K562 (cell line): ENCODE data around the gene GGT6. TPM values are rescaled to one million over a fixed set of nuclear protein-coding genes. Genes with fewer than 3 reads are reported as not detected.

Source experiments
- C11orf30 ChIP-seq: fragments of 450-650 bp; IDR thresholded peaks from 2 replicates; pipeline ENCODE4 v1.6.1; 2016; ENCODE audit warnings: low read depth, mild to moderate bottlenecking
- FOXK2 ChIP-seq, 2 experiments: fragments of 450-650 bp; IDR thresholded peaks in 1 of 2; conservative IDR thresholded peaks in 1 of 2; 2 replicates each; pipeline ENCODE4 v1.6.1; 2016; ENCODE audit warnings: low read depth in 2 of 2, mild to moderate bottlenecking in 1 of 2
- GABPB2 ChIP-seq: fragments of 250-450 bp; sonication (Bioruptor Pico); conservative IDR thresholded peaks from 2 replicates; pipeline ENCODE4 v1.5.1; 2021; ENCODE audit warnings: mild to moderate bottlenecking
- HIVEP1 ChIP-seq: fragments of 250-450 bp; sonication (Bioruptor Pico); IDR thresholded peaks from 2 replicates; pipeline ENCODE4 v1.4.0; 2020; ENCODE audit warnings: mild to moderate bottlenecking
- HNRNPLL ChIP-seq: fragments of 200-400 bp; formaldehyde crosslinking; IDR thresholded peaks from 2 replicates; pipeline ENCODE4 v1.6.1; 2017; ENCODE audit warnings: low read length, low read depth, mild to moderate bottlenecking; ENCODE audit not compliant: poor library complexity, severe bottlenecking
- IRF1 ChIP-seq: sonication (generic); formaldehyde crosslinking; IDR thresholded peaks from 2 replicates; pipeline ENCODE4 v1.8.0; 2022; ENCODE audit warnings: missing genetic modification reagents, mild to moderate bottlenecking, borderline replicate concordance
- KDM1A ChIP-seq, 2 experiments: fragments of 450-650 bp; IDR thresholded peaks; 2 replicates each; pipeline ENCODE4 v1.6.1; 2016; ENCODE audit warnings: mild to moderate bottlenecking in 2 of 2
- MAX ChIP-seq: sonication (generic); formaldehyde crosslinking; IDR thresholded peaks from 2 replicates; pipeline ENCODE4 v1.9.0; 2022; ENCODE audit warnings: mild to moderate bottlenecking, missing genetic modification reagents
- MGA ChIP-seq: fragments of 450-650 bp; IDR thresholded peaks from 2 replicates; pipeline ENCODE4 v1.6.1; 2016; ENCODE audit warnings: mild to moderate bottlenecking, moderate library complexity
- MYNN ChIP-seq, 2 experiments: sonication (generic); formaldehyde crosslinking in 1 of 2; IDR thresholded peaks; 2 replicates each; pipeline versions ENCODE4 v1.5.0 to v1.6.1; 2016 to 2020; ENCODE audit warnings: antibody characterized with exemption in 1 of 2, missing genetic modification reagents in 1 of 2
- ZBTB5 ChIP-seq: fragments of 450-650 bp; IDR thresholded peaks from 2 replicates; pipeline ENCODE4 v1.6.1; 2017; ENCODE audit warnings: antibody characterized with exemption
- ZNF324 ChIP-seq: fragments of 250-450 bp; sonication (Bioruptor Pico); IDR thresholded peaks from 2 replicates; pipeline ENCODE4 v1.4.0; 2020; ENCODE audit warnings: mild to moderate bottlenecking
- polyA plus RNA-seq, 8 experiments: library from polyadenylated mRNA; depleted of rRNA in 4 of 8; stranded (reverse) in 5 of 8; unstranded in 3 of 8; fragments of >200 nt; fragmentation: Nextera tagmentation in 2 of 8; fragmentation: Illumina TruSeq in 1 of 8; extraction: Ambion mirVana in 2 of 8; extraction: Trizol in 1 of 8; gene quantifications; 2 replicates each; pipeline versions ENCODE4 v1.2.1 to v1.2.3, GENCODE V29; 2011 to 2014; ENCODE audit warnings: inconsistent platforms in 1 of 8, missing spikeins in 1 of 8
- total RNA-seq, 7 experiments: library from RNA; depleted of rRNA in 6 of 7; stranded (reverse); fragments of >200 nt in 6 of 7; fragmentation: Illumina TruSeq in 2 of 7; extraction: Trizol in 2 of 7; gene quantifications; 2 replicates each; pipeline versions ENCODE4 v1.2.1 to v1.2.3, GENCODE V29; 2011 to 2021; ENCODE audit warnings: low replicate concordance in 1 of 7

GGT6 gene
- total and polyA plus RNA-seq, 9 of the 15 experiments (the other 6 are each of a cell fraction or from before 2014, with no cell fraction given) = 0.09 TPM; not detected in 8

GRCh38 chr17:4565209-4566141 is 5.1 kb upstream of the GGT6 start (continued):
- TF ChIP-seq GABPB2 (CRISPR knock-in tag) (no peak), HIVEP1 (CRISPR knock-in tag) (no peak), FOXK2 (conservative IDR thresholded peaks at IDR 0.05 in 1 of 2, IDR thresholded peaks at IDR 0.05 in 1 of 2; ENCODE audit: low read depth in 2 of 2) (0 out of 4 replicates have a peak, but pooled peaks of 1 of the 2 experiments have one; percentile 25), MAX (CRISPR knock-in tag) (peak; percentile 70), KDM1A (IDR thresholded peaks at IDR 0.05) (no peak), IRF1 (CRISPR knock-in tag) (no peak), ZNF324 (CRISPR knock-in tag) (no peak), ZBTB5 (no peak), C11orf30 (no peak), MGA (peak; percentile 75), MYNN (IDR thresholded peaks at IDR 0.05) (no peak), MYNN (CRISPR knock-in tag; IDR thresholded peaks at IDR 0.05) (no peak), HNRNPLL (no peak)
